Uterus (tissue), 2 donors: ENCODE results near the gene TMEM229A.

Experiments
- CTCF ChIP-seq, 4 experiments: fragments of 200-600 bp in 2 of 4; fragments of 450-650 bp in 2 of 4; sonication (generic) in 2 of 4; IDR thresholded peaks; one replicate each; pipeline ENCODE4 v1.5.1; 2016 to 2019; ENCODE audit warnings: antibody characterized with exemption in 4 of 4, mild to moderate bottlenecking in 2 of 4, moderate library complexity in 1 of 4
- POLR2A ChIP-seq, 2 donors: fragments of 450-650 bp; IDR thresholded peaks; one replicate each; pipeline ENCODE4 v1.6.1; 2016; ENCODE audit warnings: antibody characterized with exemption in 2 of 2, mild to moderate bottlenecking in 1 of 2, moderate library complexity in 1 of 2

- TF ChIP-seq POLR2A (IDR thresholded peaks at IDR 0.05) = no peak
- no peak for TF ChIP-seq CTCF (IDR thresholded peaks at IDR 0.05)
Measured at GRCh38 chr7:124042826-124043225, 10.0 kb upstream of the TMEM229A start.
